ENCODE measurements around the gene SND1.
A peak's percentile ranks its signal among the peaks of the same experiment; 100 is the strongest.

SND1 gene

DNA sequence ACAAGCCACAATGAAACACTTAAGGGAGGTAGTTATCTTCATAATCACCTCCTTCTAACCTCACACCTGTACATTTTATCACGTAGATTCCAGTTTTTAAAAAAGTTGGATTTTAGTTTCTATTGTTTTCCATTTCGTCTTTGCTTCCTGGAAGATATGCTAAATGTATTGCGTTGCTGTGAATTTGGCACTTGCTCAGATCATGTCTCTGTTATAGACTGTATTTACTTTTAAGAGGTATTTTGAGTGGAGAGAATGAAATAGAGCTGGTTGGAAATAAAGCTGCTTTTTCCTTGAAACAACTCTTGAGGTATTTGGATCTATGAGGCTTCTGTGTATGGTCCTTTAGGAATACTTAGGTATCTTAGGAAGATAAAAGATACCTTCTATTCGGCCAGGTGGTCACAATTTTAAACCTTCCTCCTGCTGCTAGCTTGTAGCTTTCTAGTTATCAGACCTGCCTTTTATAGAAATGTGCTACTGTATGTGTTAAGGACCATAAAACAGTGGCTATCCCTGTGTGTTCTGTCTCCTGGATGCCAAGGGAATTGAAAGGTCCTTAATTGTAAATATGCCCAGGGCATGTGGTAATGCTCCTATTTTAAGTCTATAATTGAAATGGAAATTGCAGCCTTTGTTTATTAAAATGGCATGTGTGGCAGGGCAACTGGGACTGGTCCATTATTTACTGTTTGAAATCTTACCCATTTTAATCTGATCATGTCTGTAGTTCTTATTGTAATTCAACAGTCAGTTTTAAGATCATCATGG, 147.7 kb downstream of the SND1 start:
- DNase-seq (ENCODE audit: low spot score): no peak

GRCh38 chr7:127802845-127803244, 150.9 kb downstream of the SND1 start:
- no peak for DNase-seq (ENCODE audit: low spot score)

DNA sequence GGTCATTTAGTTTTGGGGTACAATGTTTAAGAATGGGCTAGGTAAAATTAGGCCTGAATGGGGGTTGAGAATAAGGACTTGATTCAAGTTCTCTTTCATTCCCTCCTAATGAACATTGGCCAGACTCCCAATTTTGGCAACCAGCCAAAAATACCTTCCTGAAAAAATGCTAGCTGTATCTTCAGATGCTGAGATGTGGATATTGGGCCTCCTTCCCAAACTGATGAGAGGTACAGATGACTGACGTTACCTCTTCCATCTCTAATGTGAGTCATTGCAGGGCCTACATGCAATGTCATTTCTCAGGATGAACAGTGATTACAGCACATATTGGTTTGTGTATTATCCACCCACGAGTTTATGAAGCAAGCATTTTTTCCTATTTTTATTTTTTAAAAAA, 151.6 kb downstream of the SND1 start:
- no peak for DNase-seq (ENCODE audit: low spot score)

DNA sequence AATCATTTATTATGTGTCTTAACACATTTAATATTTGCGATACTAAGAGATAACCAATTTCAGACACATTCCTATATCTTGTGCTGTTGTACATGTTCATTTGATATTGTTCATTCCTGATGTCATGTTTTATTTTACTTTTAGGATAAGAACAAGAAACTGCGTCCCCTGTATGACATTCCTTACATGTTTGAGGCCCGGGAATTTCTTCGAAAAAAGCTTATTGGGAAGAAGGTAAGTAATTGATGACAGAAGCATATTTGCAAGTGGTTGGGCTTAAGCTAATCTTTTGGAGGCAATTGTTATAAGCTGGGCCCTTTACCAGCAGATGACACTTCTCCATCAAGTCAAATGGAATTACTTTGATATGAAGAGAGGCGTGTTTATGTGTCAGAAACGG, 155.3 kb downstream of the SND1 start:
- no peak for DNase-seq (ENCODE audit: low spot score)

DNA sequence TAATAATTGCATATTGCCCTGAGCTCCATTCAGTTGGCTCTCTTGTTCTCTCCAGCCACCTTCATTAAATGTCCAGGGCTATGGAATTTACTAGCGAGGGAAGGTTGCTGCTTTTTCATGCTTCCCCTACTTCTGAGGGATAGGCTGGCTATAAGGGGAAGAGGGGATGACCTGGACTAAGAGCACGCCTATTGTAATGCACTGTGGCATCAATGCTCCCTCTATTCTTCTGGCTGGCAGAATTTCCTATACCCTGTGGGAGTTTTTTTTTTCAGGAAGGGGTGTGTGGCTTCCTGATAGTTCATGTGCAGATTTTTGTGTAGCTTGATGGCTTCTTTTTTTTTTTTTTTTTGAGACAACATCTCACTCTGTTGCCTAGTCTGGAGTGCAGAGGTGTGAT, 155.8 kb downstream of the SND1 start:
- DNase-seq (ENCODE audit: low spot score): no peak

DNA sequence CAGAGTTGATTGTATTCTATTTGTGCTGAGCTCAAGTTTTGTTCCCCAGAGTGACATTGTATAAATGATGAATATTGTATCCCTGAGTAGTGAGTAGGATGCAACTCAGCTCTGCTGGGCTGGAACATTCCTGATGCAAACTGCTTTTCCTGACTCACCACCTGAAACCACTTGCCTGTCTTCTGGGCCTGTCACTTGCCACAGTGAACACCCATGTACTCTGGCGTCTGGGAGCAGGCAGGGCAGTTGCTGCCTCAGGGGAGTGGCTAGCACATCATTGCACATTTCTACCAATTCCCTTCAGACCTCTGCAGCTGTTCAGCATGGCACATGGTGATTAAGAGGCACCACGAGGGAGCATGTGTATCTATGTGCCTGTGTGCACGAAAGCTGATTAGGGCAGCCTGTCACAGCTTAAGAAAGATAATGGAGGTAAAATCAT, 157.3 kb downstream of the SND1 start:
- DNase-seq (ENCODE audit: low spot score): peak; percentile 62

DNA sequence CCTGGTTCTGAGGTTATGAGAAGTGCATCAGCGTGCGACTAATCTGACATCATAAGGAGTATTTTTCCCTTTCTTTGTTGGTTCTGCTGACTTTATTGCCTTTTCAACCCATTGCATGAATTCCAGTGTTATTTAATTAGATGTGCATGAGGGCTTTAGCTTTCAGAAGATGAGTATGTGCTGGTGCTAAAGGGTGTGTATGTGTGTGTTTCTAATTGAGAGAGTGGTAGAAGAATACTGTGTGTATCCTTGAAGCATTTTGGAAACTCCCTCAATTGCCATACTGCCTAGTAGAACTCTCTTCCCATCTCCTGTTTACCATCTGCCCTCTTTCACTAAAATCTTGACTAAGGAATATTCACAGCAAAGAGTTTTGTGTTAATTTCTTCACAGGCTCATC, 158.1 kb downstream of the SND1 start:
- no peak for DNase-seq (ENCODE audit: low spot score)

DNA sequence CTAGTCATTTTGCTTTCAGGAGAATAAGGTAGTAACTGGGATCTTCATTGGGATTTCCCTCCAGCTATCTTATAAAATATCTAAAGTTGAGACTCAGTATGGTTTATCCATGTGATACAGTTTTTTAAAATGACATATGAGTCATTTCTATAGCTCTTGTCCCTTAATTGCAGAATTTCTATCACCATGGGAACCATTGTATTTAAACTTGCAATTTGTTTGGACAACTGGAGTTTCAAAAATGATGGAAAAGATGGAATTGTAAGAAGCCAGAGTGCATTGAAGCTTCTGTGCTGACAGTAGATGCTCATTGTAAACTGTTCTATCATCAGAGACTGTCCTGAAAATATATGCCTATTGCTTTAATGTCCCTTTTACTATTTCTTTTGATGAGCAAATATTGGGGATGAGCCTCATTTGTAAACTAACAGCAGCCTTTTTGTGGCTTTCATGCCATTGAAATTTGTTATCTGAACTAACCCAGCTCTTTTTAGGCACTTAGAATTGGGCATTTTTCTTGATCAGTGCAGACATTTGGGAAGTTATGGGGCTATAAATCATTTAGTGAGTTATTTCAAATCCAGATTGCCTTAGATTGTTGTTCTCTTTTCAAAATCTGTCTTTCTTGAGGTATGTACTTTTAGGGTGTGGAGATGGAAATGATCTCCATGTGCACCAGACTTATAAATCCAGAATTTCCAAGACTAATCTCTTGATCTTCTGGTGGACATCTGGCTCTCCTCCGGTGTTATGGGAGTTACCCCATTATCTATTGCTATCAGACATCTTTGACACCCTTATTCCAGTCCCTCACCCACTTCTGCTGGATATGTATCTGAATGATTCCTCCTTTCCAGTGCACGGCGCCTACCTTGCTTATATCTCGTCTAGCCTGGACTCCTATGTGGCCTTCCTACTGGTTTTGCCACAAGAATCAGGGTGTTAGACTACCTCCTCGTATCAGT, 159.0 kb downstream of the SND1 start:
- DNase-seq (ENCODE audit: low spot score): no peak

- DNase-seq (ENCODE audit: low spot score): no peak
Measured at GRCh38 chr7:127812540-127812939, 160.5 kb downstream of the SND1 start.

DNA sequence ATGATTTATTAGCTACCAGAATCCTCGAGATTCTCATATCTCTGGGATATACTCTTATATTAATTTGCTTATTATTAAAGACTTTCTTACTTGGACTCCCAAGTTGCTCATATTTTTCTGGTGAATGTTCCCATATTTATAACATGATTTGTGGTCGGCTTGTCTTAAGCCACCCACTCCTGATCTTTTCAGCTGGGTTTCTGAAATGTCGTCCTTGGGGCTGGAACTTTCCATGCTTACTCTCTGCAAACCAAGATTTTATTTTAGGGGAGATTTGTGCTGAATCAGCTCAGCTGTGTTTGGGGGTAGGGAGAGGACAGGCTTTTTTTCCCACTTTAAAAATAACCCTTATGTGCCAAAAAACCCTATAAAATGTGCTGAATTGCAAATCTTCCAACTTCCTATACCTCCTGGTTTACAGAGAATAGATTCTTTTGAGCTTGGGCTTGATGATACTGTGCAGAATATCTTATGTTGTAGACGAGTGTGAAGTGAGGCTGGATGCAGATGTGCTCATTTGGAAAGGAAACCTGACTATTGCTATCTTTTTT, 162.1 kb downstream of the SND1 start:
- DNase-seq (ENCODE audit: low spot score): peak; percentile 20

DNA sequence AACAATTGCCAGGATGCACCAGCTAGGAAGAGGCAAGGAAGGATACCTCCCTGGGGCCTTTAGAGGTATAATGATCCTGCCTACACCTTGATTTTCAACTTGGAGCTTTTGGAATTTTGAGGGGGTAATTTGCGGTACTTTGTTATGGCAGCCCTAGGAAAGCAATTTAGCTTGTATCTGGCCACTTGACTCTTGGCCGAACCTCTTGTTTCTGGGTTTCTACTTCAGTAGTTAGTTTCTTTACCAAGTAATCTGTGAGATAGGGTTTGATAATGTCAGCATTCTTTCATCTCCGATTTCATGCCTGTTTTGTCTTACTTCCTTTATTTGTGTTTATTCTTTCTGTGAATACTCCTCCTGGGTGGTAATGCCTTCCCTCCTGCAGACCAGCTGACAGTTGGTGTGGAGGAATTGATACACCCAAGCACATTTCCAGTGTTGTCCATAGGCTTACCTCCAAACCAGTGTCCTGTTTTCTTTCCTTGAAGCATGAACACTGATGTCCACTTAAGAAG, 163.7 kb downstream of the SND1 start:
- DNase-seq (ENCODE audit: low spot score): no peak

- DNase-seq (ENCODE audit: low spot score): no peak
Measured at GRCh38 chr7:127816354-127817190, 164.6 kb downstream of the SND1 start.

GRCh38 chr7:127817466-127817865, 165.5 kb downstream of the SND1 start:
- no peak for DNase-seq (ENCODE audit: low spot score)

- DNase-seq (ENCODE audit: low spot score): no peak
Measured at GRCh38 chr7:127818306-127818705, 166.3 kb downstream of the SND1 start.

- peak; percentile 7 for DNase-seq (ENCODE audit: low spot score)
Measured at GRCh38 chr7:127819975-127820731, 168.2 kb downstream of the SND1 start.

- DNase-seq (ENCODE audit: low spot score): no peak
Measured at GRCh38 chr7:127820732-127821085, 168.7 kb downstream of the SND1 start.

DNA sequence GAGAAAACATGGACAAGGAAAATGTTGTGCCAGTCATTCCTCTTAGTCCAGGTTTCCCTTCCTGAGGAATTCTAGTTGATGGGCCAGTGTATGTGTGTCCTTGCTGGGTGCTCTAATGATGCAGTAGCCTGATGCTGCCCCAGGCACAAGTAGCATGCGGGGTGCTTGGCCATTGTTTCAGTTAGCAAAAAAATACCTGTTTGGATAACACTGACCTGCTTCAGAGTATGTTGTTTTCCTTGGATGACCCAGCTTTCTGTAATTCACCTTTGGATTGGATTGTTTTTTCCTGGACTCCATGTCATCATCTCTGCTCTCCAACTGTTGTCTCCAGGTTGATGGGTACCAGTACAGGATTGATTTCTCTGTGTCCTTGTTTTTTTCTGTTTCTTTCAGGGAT, 169.2 kb downstream of the SND1 start:
- DNase-seq (ENCODE audit: low spot score): no peak

GRCh38 chr7:127822822-127823508, 171.0 kb downstream of the SND1 start:
- no peak for DNase-seq (ENCODE audit: low spot score)

DNA sequence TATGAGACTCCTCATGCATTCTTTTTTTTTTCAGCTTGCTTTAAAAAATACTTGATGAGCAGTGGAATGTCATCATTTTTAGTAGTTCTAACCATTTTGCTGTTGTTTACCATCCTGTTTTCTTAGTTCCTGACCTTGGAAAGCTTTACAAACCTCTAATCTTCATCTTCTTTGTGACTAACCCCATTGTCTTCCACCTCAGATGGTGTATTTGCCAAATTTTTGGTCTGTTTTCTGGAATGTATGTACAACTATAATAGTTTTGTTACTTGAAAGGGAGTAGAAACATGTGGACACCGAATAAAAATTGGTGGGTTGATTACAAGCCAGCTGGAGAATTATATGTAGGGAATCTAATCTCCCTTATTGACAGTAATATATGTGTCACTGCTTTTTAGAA, 172.7 kb downstream of the SND1 start:
- no peak for DNase-seq (ENCODE audit: low spot score)

DNA sequence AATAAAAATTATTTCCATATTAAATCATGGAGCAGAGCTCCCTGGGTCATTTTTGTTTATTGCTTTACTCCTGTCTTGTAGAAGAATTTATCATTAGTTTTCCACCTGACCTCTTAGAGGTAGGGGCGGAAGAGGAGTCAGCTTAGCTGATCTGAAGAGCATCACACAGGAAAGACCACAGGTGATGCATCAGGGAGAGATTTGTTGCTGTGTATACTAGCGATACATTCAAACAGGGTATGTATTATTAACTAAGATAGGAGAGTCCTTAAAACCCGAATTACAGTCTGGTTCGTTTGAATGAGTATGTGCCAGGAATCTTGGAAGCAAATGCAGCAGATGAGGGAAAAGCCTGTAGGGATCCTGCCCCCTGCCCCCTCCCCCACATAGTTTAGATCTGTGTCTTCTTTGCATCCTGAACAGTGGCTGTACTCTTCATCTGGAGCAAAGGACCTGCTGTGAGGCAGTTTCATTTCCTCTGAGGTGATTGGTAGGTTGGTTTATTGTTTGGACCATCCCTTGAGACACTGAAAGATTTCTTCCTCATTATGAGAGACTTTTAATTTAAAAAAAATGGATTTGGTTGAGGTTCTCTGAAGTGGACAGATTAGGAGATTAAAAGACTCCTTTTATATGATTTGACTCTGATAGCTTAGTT, 177.0 kb downstream of the SND1 start:
- DNase-seq (ENCODE audit: low spot score): no peak
